SHP77 treated with DMSO at 0.1 percent for 48 hours (cell line): ENCODE results near the gene TCF25.
"Not testable (repeated sequence)": the region's sequence is repeated elsewhere in the genome, so short reads cannot be mapped to it uniquely, and the experiment has no call there.

Source experiments
- DNase-seq: peaks from one replicate; lab custom pipeline; 2025; lab: John Stamatoyannopoulos, UW

Gene TCF25

DNA sequence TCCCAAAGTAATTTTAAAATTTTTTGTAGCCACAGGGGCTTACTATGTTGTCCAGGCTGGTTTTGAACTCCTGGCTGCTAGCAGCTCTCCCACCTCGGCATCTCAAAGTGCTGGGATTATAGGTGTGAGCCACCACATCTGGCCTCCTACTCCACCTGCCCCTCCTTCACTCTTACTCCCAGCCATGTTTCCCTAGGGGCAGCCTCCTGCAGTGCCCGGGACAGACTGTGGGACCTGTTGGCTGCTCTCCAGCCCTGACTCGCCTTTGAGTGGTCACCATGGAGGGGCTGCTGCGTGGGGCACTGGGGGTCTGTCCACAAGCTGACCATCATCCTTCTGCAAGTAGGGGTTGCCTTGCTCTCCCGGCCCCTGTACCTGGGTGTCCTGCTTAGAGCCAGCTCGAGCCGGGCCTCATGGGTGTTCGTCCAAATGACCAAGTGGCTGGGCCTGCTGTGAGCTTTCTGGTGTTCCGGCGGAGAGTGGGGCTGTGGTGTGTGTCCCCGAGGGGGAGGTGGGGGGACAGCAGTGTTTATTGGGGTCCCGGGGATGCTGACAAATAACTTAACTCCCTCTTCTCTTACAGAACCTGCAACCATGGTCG, 28.6 kb upstream of the TCF25 start:
- DNase-seq = no peak

DNA sequence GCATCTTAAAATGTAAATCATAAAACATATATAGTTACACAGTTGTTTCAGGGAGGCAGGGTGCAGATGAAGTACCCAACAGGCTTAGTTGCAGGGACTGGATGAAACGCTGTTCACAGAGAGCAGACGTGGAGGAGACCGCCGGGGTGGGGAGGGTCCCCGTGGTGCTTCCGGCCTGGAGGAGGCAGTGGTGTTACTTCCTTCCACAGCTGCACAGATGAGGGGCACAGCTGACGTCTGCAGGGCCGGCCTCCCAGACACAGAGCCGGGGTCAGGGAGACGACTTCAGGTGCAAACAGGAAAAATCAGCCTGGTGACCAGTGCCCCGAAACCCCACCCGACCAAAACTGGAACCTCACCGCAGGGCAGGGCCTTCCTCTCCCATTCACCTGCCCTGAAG, 28.0 kb upstream of the TCF25 start:
- no peak for DNase-seq

- peak; percentile 73 for DNase-seq
These were observed 26.1 kb upstream of the TCF25 start for GRCh38 chr16:89847051-89847939.

- no peak for DNase-seq
These were observed 25.5 kb upstream of the TCF25 start for GRCh38 chr16:89847940-89848297.

DNA sequence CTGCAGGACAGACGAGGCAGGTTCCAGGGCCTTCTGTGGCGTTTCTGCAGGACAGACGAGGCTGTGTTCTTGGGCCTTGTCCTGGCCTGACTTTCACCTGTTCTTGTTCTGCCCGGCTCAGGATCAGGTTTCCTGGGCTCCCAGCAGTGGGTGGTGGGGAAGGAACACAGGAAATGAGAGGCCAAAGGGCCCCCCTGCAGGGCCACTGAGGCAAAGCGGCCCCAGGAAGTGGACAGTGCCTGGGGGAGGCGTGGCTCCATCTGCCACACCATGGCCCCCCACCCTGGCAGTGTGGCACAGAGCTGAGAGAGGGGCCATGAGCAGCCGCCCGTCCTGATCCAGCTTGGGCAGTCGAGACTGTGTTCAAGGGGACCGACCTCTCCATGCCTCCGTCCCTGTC, 24.4 kb upstream of the TCF25 start:
- no peak for DNase-seq

GRCh38 chr16:89853306-89853993, 19.9 kb upstream of the TCF25 start:
- no peak for DNase-seq

- no peak for DNase-seq
These were observed 18.0 kb upstream of the TCF25 start for GRCh38 chr16:89855301-89855945.

DNA sequence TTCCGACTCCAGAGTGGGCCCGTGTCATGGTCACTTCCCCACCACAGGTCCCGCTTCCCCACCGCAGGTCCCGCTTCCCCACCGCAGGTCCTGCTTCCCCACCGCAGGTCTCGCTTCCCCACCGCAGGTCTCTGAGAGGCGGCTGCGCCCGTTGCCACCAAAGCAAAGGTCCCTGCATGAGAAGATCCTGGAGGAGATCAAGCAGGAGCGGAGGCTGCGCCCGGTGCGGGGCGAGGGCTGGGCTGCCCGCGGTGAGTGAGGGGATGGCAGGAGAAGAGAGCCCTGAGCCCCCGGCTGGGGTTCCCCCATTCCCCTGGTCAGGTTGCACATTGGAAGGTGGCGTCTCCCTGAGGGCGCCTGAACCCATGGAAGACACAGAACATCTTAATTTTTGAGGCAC, 17.4 kb upstream of the TCF25 start:
- DNase-seq = no peak

- DNase-seq = no peak
These were observed 14.3 kb upstream of the TCF25 start for GRCh38 chr16:89858973-89859614.

DNA sequence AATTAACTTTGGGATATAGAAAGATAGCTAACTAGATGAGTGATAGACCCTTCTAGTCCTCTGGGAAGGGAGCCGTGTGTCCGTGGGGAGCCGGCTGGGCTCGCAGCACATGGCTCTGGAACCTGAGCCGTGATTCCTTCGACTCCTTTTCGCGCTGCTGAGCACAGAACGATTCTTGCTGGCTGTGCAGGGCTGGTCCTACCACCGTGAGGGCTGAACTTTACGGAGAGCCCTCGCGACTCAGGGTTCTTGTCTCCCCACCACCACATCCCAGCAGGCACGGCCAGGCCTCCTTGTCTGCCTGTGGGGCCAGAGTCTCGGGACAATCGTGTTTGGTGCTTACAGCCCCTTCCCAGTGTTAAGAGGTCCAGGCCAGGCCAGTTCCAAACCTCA, 13.8 kb upstream of the TCF25 start:
- no peak for DNase-seq

DNA sequence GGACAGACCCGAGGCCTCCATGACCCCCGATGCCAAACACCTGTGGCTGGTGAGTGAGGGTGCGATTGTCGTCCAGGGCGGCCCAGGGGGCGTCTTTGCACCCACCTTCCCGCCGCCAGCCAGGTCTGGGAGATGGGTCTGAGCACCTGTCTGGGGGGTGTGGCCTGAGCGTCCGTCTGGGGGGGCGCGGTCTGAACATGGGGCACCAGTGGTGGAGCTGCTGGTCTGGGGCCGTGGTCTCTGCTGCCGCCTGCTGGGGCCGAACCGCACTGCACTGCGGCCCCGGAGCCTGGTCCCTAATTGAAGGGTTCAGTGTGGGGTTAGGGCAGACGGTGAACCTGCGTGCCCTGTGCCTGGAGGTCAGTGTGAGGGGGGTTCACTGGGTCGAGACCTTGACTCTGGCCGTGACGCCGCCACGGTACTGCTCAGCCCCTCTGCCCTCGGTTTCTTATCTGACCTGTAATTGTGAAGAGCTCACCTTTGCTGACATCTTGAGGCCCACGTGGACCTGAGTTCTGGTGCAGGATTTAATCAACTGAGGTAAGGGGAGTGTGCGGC, 12.6 kb upstream of the TCF25 start:
- DNase-seq = peak; percentile 19

DNA sequence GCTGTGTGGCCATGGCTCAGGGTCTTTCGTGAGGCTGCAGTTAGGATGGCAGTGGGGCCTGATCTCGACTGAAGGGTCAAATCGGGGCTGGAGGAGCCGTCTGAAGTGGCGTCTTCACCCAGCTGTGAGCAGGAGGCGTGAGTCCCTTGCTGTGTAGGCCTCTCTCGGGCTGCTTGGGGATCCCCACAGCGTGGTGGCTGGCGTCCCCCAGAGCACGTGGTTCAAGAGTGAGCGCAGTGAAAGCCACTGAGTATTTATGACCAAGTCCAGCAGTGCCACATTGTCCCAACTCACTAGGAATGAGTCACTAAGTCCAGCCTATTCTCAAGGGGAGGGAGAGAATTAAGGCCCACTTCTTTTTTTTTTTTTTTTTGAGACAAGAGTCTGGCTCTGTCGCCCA, 11.7 kb upstream of the TCF25 start:
- DNase-seq = no peak

GRCh38 chr16:89862732-89863131, 10.7 kb upstream of the TCF25 start:
- no peak for DNase-seq

GRCh38 chr16:89863741-89864526, 9.5 kb upstream of the TCF25 start:
- no peak for DNase-seq

- no peak for DNase-seq
These were observed 8.9 kb upstream of the TCF25 start for GRCh38 chr16:89864527-89864820.

DNA sequence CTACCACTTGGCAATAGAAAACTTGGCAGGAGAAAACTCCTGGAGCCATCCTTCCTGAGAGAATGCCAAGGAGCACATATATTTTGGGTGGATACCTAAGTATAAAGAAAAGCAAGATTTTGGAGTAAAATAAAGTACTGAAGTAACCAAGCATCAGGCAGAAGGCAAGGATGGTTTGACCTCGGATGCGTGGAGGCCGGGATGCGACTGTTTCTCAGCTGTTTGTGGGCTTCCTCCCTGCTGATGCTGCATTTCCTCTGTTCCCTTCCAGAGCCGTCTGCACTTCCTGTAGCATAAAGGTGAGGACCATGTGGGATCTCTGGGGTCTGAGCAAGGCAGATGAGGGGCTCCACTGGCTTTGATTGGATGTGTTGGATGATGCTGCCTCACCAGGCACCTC, 5.5 kb upstream of the TCF25 start:
- DNase-seq = no peak

- DNase-seq = no peak
These were observed 3.5 kb upstream of the TCF25 start for GRCh38 chr16:89869911-89870310.

DNA sequence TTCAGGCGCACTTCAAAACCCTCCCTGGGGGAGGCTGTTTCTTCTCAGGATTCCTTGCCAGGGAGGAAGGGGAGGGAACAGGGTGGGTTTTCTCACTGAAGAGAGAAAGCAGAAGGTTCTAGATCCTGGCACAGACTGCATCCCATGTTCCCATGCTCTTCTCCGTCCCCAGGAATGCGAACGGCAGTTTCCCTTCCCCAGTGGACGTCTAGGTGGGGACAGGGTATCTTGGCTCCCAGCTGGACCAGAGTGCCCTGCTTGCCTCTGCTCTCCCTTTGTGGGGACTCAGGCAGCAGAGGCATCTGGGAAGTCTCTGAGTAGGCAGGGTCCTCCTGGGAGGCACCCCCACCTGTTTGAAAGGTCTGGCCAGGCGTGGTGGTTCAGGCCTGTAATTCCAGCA, 3.0 kb upstream of the TCF25 start:
- DNase-seq = no peak

- no peak for DNase-seq
These were observed 1.5 kb upstream of the TCF25 start for GRCh38 chr16:89871895-89872294.

GRCh38 chr16:89873972-89874689, 739 bp downstream of the TCF25 start:
- peak; percentile 84 for DNase-seq

DNA sequence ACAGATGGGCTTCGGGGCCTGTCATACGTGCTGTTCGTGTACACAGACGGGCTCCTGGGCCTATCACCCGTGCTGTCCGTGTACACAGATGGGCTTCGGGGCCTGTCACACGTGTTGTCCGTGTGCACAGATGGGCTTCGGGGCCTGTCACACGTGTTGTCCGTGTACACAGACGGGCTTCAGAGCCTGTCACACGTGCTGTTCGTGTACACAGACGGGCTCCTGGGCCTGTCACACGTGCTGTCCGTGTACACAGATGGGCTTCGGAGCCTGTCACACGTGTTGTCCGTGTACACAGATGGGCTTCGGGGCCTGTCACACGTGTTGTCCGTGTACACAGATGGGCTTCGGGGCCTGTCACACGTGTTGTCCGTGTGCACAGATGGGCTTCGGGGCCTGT, 5.7 kb downstream of the TCF25 start:
- DNase-seq = not testable (repeated sequence)
